ENCODE results near the gene RXRA. TPM values are rescaled to one million over a fixed set of nuclear protein-coding genes. Genes with fewer than 3 reads are reported as not detected.

The RXRA gene
- total and polyA plus RNA-seq, 12 donors, result 5.5 to 114 (median 71.3) TPM

DNA sequence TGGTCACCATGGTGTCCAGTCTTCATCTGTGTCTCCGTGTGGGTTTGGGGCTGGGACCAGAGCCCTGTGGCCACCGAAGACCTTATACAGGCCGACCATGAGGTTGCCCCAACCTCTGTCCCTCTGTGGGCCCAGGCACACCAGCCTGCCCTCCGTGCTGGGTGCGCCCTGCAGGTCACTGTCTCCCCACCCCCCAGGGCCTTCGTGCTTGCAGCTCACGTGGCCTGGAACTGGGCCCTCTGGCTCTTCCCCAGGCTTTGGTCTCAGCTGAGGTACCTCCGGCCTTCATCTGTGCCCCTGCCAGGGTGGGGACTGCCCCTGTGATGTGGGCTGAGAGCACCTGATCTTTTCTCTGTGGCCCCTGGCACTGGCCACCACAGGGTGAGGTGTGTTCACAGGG, 92.1 kb downstream of the RXRA start:
- intact Hi-C loops (cut with DNase I), result no loop called here
- Histone ChIP-seq H3K4me1 (replicated peaks in 1 of 2) (peaks cover 34 to 43% of the 10 kb centered on the region in 2 donors), H3K27me3 (no peaks in the 10 kb centered on the region), H3K36me3 (replicated peaks in 1 of 2) (peaks cover 0 to 43% of the 10 kb centered on the region in 2 donors), H3K27ac (peak overlapping the region in 4 of 5 donors; percentile 45 to 88 (median 70)), H3K4me3 (no peak overlapping the region), H3K9me3 (replicated peaks in 1 of 3) (no peaks in the 10 kb centered on the region)
- TF ChIP-seq POLR2A (IDR thresholded peaks at IDR 0.05), result no peak
- TF ChIP-seq, protein P1, sequence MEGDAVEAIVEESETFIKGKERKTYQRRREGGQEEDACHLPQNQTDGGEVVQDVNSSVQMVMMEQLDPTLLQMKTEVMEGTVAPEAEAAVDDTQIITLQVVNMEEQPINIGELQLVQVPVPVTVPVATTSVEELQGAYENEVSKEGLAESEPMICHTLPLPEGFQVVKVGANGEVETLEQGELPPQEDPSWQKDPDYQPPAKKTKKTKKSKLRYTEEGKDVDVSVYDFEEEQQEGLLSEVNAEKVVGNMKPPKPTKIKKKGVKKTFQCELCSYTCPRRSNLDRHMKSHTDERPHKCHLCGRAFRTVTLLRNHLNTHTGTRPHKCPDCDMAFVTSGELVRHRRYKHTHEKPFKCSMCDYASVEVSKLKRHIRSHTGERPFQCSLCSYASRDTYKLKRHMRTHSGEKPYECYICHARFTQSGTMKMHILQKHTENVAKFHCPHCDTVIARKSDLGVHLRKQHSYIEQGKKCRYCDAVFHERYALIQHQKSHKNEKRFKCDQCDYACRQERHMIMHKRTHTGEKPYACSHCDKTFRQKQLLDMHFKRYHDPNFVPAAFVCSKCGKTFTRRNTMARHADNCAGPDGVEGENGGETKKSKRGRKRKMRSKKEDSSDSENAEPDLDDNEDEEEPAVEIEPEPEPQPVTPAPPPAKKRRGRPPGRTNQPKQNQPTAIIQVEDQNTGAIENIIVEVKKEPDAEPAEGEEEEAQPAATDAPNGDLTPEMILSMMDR (IDR thresholded peaks at IDR 0.05), result no peak
- 49 to 65% (median 62%) methylated on average over 5 to 8 of the region's 8 CpGs for whole genome bisulfite sequencing, 4 donors
- DNase-seq, result peak in 5 of 7 donors; percentile 80 to 86 (median 83)

DNA sequence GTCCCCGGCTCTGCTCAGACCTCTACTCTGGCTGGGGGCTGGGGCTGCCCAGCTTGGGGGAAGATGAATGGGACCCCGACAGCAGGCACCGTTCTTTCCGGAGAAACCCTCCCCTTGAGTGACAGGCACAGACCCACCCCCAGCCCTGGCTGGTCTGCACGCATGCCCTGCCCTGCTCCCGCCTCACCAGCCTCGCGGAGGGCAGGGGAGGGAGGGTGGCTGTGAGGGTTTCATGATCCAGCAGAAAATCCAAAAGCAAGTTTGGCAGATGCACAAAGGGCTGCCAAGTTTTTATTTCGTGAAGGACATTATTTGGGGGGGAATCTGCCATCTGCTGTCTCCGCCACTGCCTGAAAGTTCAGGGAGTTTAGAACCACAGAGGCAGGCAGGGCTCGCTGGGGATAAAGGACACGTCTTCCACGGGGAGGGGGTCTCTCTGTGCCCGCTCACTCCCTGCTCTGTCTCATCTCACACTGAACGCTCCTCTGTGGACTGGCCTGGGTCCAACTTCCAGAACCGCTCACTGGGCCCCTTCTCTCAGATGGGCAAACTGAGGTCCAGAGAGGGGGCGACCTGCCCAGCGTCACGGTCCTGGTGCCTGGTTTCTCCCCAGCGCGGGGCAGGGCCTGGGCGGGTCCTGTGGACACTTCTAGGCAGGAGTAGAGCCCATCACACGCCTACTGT, 92.9 kb downstream of the RXRA start:
- TF ChIP-seq POLR2A (IDR thresholded peaks at IDR 0.05), result no peak
- peak overlapping the region in 4 of 5 donors; percentile 45 to 88 (median 70) for H3K27ac ChIP-seq
- H3K36me3 ChIP-seq (replicated peaks in 1 of 2), result peaks cover 0 to 39% of the 10 kb centered on the region in 2 donors
- peak in 4 of 7 donors; percentile 71 to 76 (median 73) for DNase-seq
- no peak overlapping the region for H3K4me3 ChIP-seq
- no peaks in the 10 kb centered on the region for H3K9me3 ChIP-seq (replicated peaks in 1 of 3)
- H3K4me1 ChIP-seq (replicated peaks in 1 of 2), result peaks cover 34 to 36% of the 10 kb centered on the region in 2 donors
- WGBS, 4 donors, result 42 to 66% (median 52%) methylated on average over 19 to 23 of the region's 23 CpGs
- no peaks in the 10 kb centered on the region for H3K27me3 ChIP-seq
- intact Hi-C loops (cut with DNase I), result no loop called here

DNA sequence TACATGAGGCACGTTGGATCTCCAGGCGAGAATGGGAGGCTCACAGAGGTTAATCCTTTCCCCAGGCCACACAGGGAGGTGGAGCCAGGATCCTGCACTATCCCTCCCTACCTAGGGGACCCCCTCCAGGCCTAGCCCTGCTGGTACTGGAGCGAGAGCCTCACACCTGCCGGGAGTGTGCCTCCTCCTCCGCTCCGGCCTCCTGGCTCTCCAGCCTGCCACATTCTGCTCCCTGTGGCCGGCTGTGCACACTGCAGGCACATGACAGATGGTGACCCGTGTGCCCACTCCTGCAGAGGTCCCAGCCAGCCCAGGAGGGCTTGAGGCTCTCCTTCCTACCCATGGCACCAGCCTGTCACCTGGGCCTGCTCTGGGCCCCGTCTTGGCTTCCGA, 93.4 kb downstream of the RXRA start:
- no peak for TF ChIP-seq POLR2A (IDR thresholded peaks at IDR 0.05)
- TF ChIP-seq, protein P1 (IDR thresholded peaks at IDR 0.05), result peak in 4 of 6 experiments; percentile 19 to 38 (median 32)
- Histone ChIP-seq H3K4me1 (replicated peaks in 1 of 2) (peaks cover 31 to 34% of the 10 kb centered on the region in 2 donors), H3K4me3 (no peak overlapping the region), H3K36me3 (replicated peaks in 1 of 2) (peaks cover 0 to 39% of the 10 kb centered on the region in 2 donors), H3K9me3 (replicated peaks in 1 of 3) (no peaks in the 10 kb centered on the region), H3K27ac (peak overlapping the region in 3 of 5 donors; percentile 68 to 88 (median 73)), H3K27me3 (no peaks in the 10 kb centered on the region)
- no peak for DNase-seq
- WGBS, 4 donors, result 72 to 81% (median 77%) methylated on average over 4 to 10 of the region's 10 CpGs
- intact Hi-C loops (cut with DNase I), result no loop called here

DNA sequence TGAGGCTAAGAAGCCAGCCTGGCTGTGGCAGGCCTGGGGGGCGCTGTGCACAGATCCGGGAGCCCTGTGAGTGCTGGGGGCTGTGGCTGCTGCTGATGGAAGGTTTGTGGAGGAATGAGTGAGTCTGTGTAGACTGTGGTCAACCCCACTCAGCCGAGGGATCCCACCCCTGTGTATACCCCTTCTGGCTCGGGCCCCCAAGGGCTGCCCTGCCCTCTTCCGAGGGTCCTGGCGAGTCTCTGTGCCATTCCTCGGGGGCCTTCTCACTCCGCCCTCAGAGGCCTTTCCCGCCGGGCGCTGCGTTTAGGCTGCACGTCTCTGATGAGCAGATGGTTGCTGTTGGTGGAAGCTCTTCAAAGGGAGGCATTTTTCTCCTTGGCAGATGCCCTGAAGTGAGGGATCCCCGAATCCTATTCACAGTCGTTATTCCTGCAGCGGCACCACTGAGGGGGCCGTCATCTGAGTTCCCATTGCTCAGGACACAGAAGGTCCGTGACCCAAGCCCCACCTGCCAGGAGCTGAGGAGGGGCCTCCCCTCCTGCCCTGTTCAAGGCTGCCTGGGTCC, 94.1 kb downstream of the RXRA start:
- no peak for DNase-seq
- peaks cover 30 to 34% of the 10 kb centered on the region in 2 donors for H3K4me1 ChIP-seq (replicated peaks in 1 of 2)
- peak overlapping the region in 1 of 5 donors; percentile 88 for H3K27ac ChIP-seq
- peaks cover 0 to 39% of the 10 kb centered on the region in 2 donors for H3K36me3 ChIP-seq (replicated peaks in 1 of 2)
- intact Hi-C loops (cut with DNase I), result no loop called here
- H3K9me3 ChIP-seq (replicated peaks in 1 of 3), result no peaks in the 10 kb centered on the region
- no peaks in the 10 kb centered on the region for H3K27me3 ChIP-seq
- WGBS, 4 donors, result 90 to 92% (median 91%) methylated on average over 14 to 18 of the region's 18 CpGs
- TF ChIP-seq, protein P1 (IDR thresholded peaks at IDR 0.05), result no peak
- TF ChIP-seq POLR2A (IDR thresholded peaks at IDR 0.05), result no peak
- H3K4me3 ChIP-seq, result no peak overlapping the region

Measured in adrenal gland (tissue), 12 donors.